IMR-90 (cell line): Measurements from ENCODE around the gene DLX2. TPM values are rescaled to one million over a fixed set of nuclear protein-coding genes. Genes with fewer than 3 reads are reported as not detected.

Experiments
- ATAC-seq: fragments of 200-7000 bp; cut with Tn5 transposase; 2 replicates; pipeline ENCODE4 v1.9.1; 2020; ENCODE audit warnings: low read depth, mild to moderate bottlenecking, moderate library complexity
- BruUV-seq: library from RNA; stranded (reverse); fragments of 400-500 nt; replicated peaks from 2 replicates; lab custom pipeline; 2021; lab: Mats Ljungman, UMichigan
- CTCF ChIA-PET: fragments of 300-600 bp; formaldehyde crosslinking; extraction: SDS; loops from one replicate; lab custom pipeline; 2021; ENCODE audit warnings: antibody characterized with exemption; lab: Yijun Ruan, JAX
- POLR2A ChIA-PET: fragments of 300-600 bp; sonication (Branson Sonifier 250); formaldehyde crosslinking; loops from one replicate; lab custom pipeline; 2022; ENCODE audit warnings: antibody characterized with exemption; ENCODE audit not compliant: unreplicated experiment; lab: Charles Lee
- DNase-seq: peaks from one replicate; pipeline ENCODE4 v3.0.0; 2013
- H2AFZ ChIP-seq: replicated peaks from 2 replicates; pipeline ENCODE3; 2013; ENCODE audit warnings: low read length, mild to moderate bottlenecking; ENCODE audit not compliant: poor library complexity
- H2AK5ac ChIP-seq: 2 replicates; pipeline ENCODE4 v1.6.1; 2013; ENCODE audit warnings: low read depth, low read length, inconsistent platforms
- H2AK9ac ChIP-seq: replicated peaks from 2 replicates; pipeline ENCODE3; 2013; ENCODE audit warnings: mild to moderate bottlenecking, low read depth, low read length, moderate library complexity; ENCODE audit not compliant: poor library complexity
- H2BK120ac ChIP-seq: 2 replicates; pipeline ENCODE4 v1.6.1; 2013; ENCODE audit warnings: low read depth, low read length, inconsistent platforms
- H2BK15ac ChIP-seq: 3 replicates; pipeline ENCODE4 v1.6.1; 2013; ENCODE audit warnings: low read depth, low read length, inconsistent platforms
- H2BK20ac ChIP-seq: 2 replicates; pipeline ENCODE4 v1.6.1; 2013; ENCODE audit warnings: low read depth, mild to moderate bottlenecking, inconsistent platforms, low read length, moderate library complexity
- H2BK5ac ChIP-seq: 2 replicates; pipeline ENCODE4 v1.6.1; 2013; ENCODE audit warnings: mild to moderate bottlenecking, low read depth, low read length, inconsistent platforms; ENCODE audit not compliant: poor library complexity, severe bottlenecking
- H3K14ac ChIP-seq: replicated peaks from 2 replicates; pipeline ENCODE4 v1.6.1; 2013; ENCODE audit warnings: low read depth, low read length, inconsistent platforms
- H3K18ac ChIP-seq: 2 replicates; pipeline ENCODE4 v1.6.1; 2013; ENCODE audit warnings: low read depth, low read length, control low read depth
- H3K23ac ChIP-seq: 2 replicates; pipeline ENCODE4 v1.6.1; 2013; ENCODE audit warnings: low read depth, low read length, inconsistent platforms
- H3K27ac ChIP-seq: 2 replicates; pipeline ENCODE4 v1.5.1; 2013; ENCODE audit warnings: mild to moderate bottlenecking, control low read depth, low read length; ENCODE audit not compliant: insufficient read depth
- H3K27me3 ChIP-seq: 2 replicates; pipeline ENCODE4 v1.6.1; 2013; ENCODE audit warnings: low read length; ENCODE audit not compliant: control insufficient read depth, insufficient read depth
- H3K36me3 ChIP-seq: 2 replicates; pipeline ENCODE4 v1.6.1; 2013; ENCODE audit warnings: low read length, mixed read lengths; ENCODE audit not compliant: control insufficient read depth, insufficient read depth
- H3K4ac ChIP-seq: 2 replicates; pipeline ENCODE4 v1.6.1; 2013; ENCODE audit warnings: low read depth, low read length, inconsistent platforms
- H3K4me1 ChIP-seq: 2 replicates; pipeline ENCODE4 v1.6.1; 2013; ENCODE audit warnings: low read length, mixed read lengths; ENCODE audit not compliant: control insufficient read depth, insufficient read depth
- H3K4me2 ChIP-seq: 2 replicates; pipeline ENCODE4 v1.6.1; 2013; ENCODE audit warnings: low read depth, mild to moderate bottlenecking, control low read depth, low read length, moderate library complexity
- H3K4me3 ChIP-seq: 2 replicates; pipeline ENCODE4 v1.5.1; 2013; ENCODE audit warnings: low read depth, mild to moderate bottlenecking, control low read depth, low read length, moderate library complexity; ENCODE audit not compliant: insufficient read depth
- H3K56ac ChIP-seq: 2 replicates; pipeline ENCODE4 v1.6.1; 2013; ENCODE audit warnings: low read length, inconsistent platforms; ENCODE audit not compliant: insufficient read depth; ENCODE audit errors: extremely low read depth
- H3K79me1 ChIP-seq, 2 experiments: 2 replicates each; pipeline ENCODE4 v1.6.1; 2013; ENCODE audit warnings: low read length in 2 of 2, inconsistent platforms in 1 of 2, low read depth in 1 of 2
- H3K9ac ChIP-seq: 2 replicates; pipeline ENCODE4 v1.6.1; 2013; ENCODE audit warnings: low read depth, low read length, control low read depth
- H3K9me1 ChIP-seq: 2 replicates; pipeline ENCODE4 v1.6.1; 2013; ENCODE audit warnings: low read length, inconsistent platforms; ENCODE audit not compliant: insufficient read depth
- H3K9me3 ChIP-seq: 2 replicates; pipeline ENCODE4 v1.6.1; 2013; ENCODE audit warnings: low read length; ENCODE audit not compliant: control insufficient read depth, insufficient read depth
- H4K20me1 ChIP-seq: 2 replicates; pipeline ENCODE4 v1.6.1; 2013; ENCODE audit warnings: low read length, inconsistent platforms; ENCODE audit not compliant: insufficient read depth
- H4K5ac ChIP-seq: 2 replicates; pipeline ENCODE4 v1.6.1; 2013; ENCODE audit warnings: mild to moderate bottlenecking, low read depth, low read length, control low read depth
- H4K8ac ChIP-seq, 2 experiments: 2 replicates each; pipeline ENCODE4 v1.6.1; 2013; ENCODE audit warnings: low read depth in 2 of 2, low read length in 2 of 2, control low read depth in 1 of 2, inconsistent platforms in 1 of 2
- H4K91ac ChIP-seq: 2 replicates; pipeline ENCODE4 v1.6.1; 2013; ENCODE audit warnings: low read depth, low read length, inconsistent platforms; ENCODE audit not compliant: insufficient read depth
- BHLHE40 ChIP-seq: fragments of 150-350 bp; IDR thresholded peaks from 2 replicates; pipeline ENCODE4 v1.6.1; 2016; ENCODE audit warnings: mild to moderate bottlenecking, low read depth, low read length
- ELK1 ChIP-seq: fragments of 150-350 bp; IDR thresholded peaks from 2 replicates; pipeline ENCODE4 v1.6.1; 2016; ENCODE audit warnings: low read depth, mild to moderate bottlenecking, low read length, moderate library complexity, borderline replicate concordance
- MXI1 ChIP-seq: IDR thresholded peaks from 2 replicates; pipeline ENCODE4 v1.6.1; 2012; ENCODE audit warnings: low read depth, mild to moderate bottlenecking, low read length, moderate library complexity, borderline replicate concordance
- NFE2L2 ChIP-seq: fragments of 150-350 bp; IDR thresholded peaks from 2 replicates; pipeline ENCODE4 v1.6.1; 2016; ENCODE audit warnings: low read depth, mild to moderate bottlenecking, low read length
- SMC3 ChIP-seq: fragments of 150-350 bp; IDR thresholded peaks from 2 replicates; pipeline ENCODE4 v1.6.1; 2016; ENCODE audit warnings: low read depth, mild to moderate bottlenecking, antibody characterized with exemption, low read length, moderate library complexity
- whole genome bisulfite sequencing, 2 experiments: methylation state at CpG; one replicate each; pipeline versions ENCODE4 v1.1.5 to v1.1.7; 2013; ENCODE audit warnings: missing lambda C conversion rate in 2 of 2; ENCODE audit not compliant: insufficient read length in 1 of 2; ENCODE audit errors: extremely low coverage in 2 of 2; 5-methylcytosine and 5-hydroxymethylcytosine counted together
- dilution Hi-C: fragments of 300-500 bp; cut with HindIII; formaldehyde crosslinking; loops from one replicate; pipeline ENCODE4 v1.14.3; 2018; ENCODE audit warnings: low sequenced_read_pairs; ENCODE audit not compliant: unreplicated experiment
- in situ Hi-C: fragments of 300-500 bp; cut with MboI; formaldehyde crosslinking; loops from 3 replicates; pipeline ENCODE4 v1.14.3; 2019; ENCODE audit warnings: low sequenced_read_pairs, inconsistent platforms, mixed read lengths
- intact Hi-C: fragments of 100-400 bp; cut with micrococcal nuclease; formaldehyde crosslinking; loops from 2 replicates; pipeline ENCODE4 v1.10.0; 2022
- polyA plus RNA-seq, 3 experiments: library from polyadenylated mRNA; depleted of rRNA; stranded (reverse); fragments of >200 nt; gene quantifications; 2 replicates each; pipeline ENCODE4 v1.2.3, GENCODE V29; 2012; ENCODE audit warnings: low replicate concordance in 1 of 3
- total RNA-seq: library from RNA; depleted of rRNA; stranded (reverse); fragments of >200 nt; gene quantifications from 2 replicates; pipeline ENCODE4 v1.2.3, GENCODE V29; 2012

The DLX2 gene
- total and polyA plus RNA-seq, 2 of the 4 experiments (the other 2 are of a cell fraction), result 0.38 TPM; not detected in 1

DNA sequence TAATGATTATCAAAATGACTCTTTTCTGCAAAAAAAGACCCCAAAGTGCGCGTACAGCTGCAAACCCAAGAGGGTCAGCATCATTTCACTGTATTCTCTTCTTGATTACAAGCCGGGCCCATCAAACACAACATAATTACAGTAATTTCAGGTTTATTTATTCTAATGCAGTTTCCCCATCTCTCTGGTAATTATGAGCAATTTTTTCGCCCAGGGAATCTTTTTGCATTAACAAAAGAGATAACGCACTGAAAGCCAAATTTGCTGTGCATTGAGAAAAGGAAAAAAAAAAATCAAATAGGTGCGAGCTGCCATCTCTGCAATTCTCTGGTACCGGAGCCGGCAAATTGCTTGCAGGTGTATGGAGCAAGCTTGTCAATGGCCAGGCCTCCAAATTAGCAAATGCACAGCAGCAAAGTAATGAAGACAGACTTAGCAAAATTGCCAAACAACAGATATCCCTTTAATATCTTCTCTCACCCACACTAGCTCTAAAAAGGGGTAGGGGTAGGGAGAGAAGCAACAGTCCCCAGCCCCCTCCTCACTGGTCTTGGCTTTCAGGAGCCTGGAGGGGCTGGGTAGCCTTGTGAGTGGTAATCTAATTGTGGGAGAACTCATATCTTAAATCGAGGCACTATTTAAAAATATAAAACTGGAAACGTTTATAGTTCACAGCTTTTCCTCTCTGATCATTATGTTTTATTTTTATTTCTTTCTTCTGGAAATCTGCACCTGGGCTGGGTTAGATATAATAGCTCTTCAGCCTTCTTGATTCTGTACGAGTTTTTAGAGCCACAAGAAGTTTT is 10.7 kb downstream of the DLX2 start:
- Histone ChIP-seq H2BK120ac (no peak overlapping the region), H4K8ac (no peak overlapping the region), H4K91ac (no peak overlapping the region), H3K56ac (no peak overlapping the region), H4K5ac (no peak overlapping the region), H3K9me3 (peaks cover 5% of the 10 kb centered on the region; the same call in 1 of the 2 replicates), H3K23ac (no peak overlapping the region), H3K18ac (no peak overlapping the region), H3K79me1 (no peaks in the 10 kb centered on the region), H3K4me1 (peaks cover 1% of the 10 kb centered on the region; the same call in 1 of the 2 replicates), H2AK9ac (no peak overlapping the region), H3K14ac (no peak overlapping the region), H3K4me2 (no peak overlapping the region), H3K4me3 (no peak overlapping the region), H3K4ac (no peak overlapping the region), H2BK20ac (no peak overlapping the region), H2BK15ac (no peak overlapping the region), H2AFZ (no peak overlapping the region), H3K9ac (no peak overlapping the region), H3K36me3 (no peaks in the 10 kb centered on the region), H2AK5ac (no peak overlapping the region), H2BK5ac (no peak overlapping the region), H4K20me1 (peaks cover 8% of the 10 kb centered on the region; the same call in 1 of the 2 replicates), H3K27me3 (peaks cover 76% of the 10 kb centered on the region), H3K9me1 (no peaks in the 10 kb centered on the region), H3K27ac (no peak overlapping the region)
- ChIA-PET POLR2A (interaction anchor here (0.6 kb wide), 1 partner anchor 243 kb away, joined by 3 read pairs; no protein-coding TSS in a partner anchor), CTCF (interaction anchor here (0.6 to 2.3 kb wide), 2 partner anchors 35 to 70 kb away, joined by 5 to 8 read pairs; no protein-coding TSS in a partner anchor)
- ATAC-seq, result no peak
- dilution Hi-C loops, result no loop called here
- BruUV-seq, result no TSS peak
- DNase-seq, result no peak
- intact Hi-C loops, result no loop called here
- no peak for TF ChIP-seq MXI1
- TF ChIP-seq ELK1, result no peak
- TF ChIP-seq SMC3, result no peak
- TF ChIP-seq NFE2L2, result no peak
- TF ChIP-seq BHLHE40, result no peak
- WGBS, 2 experiments, result 14% methylated on average over 3 of the region's 11 CpGs; no CpG with 5 or more reads in 1 of the 2 experiments
- in situ Hi-C loops, result no loop called here
